HFF-Myc (cell line): ENCODE results near the gene BDH1.
"Not testable (repeated sequence)": the region's sequence is repeated elsewhere in the genome, so short reads cannot be mapped to it uniquely, and the experiment has no call there.

ENCODE experiments used
- DNase-seq: peaks from one replicate; pipeline ENCODE4 v3.0.0-alpha.2; 2011; ENCODE audit warnings: low read depth; ENCODE audit errors: extremely low read depth
- H3K4me3 ChIP-seq: replicated peaks from 2 replicates; pipeline ENCODE4 v1.5.1; 2011; ENCODE audit warnings: low read depth, mild to moderate bottlenecking, control low read depth, low read length
- CTCF ChIP-seq: IDR thresholded peaks from 2 replicates; pipeline ENCODE4 v1.5.1; 2012; ENCODE audit warnings: mild to moderate bottlenecking, low read depth, low read length, control low read depth; ENCODE audit errors: missing control alignments

Gene BDH1

GRCh38 chr3:197555281-197556261 lies at the start of gene BDH1:
BDH1 (minus strand) TSS chr3:197555968; CDS start chr3:197546443, 9,525 bp downstream.
- peak; percentile 2 for DNase-seq
- peak within 1 kb of the TSS; percentile 86 for H3K4me3 ChIP-seq
- no peak for TF ChIP-seq CTCF

- TF ChIP-seq CTCF = no peak
- H3K4me3 ChIP-seq = no peak overlapping the region
- no peak for DNase-seq
Measured at GRCh38 chr3:197603317-197603933, 47.7 kb upstream of the BDH1 start.

- DNase-seq, H3K4me3 ChIP-seq: not testable (repeated sequence)
Measured at GRCh38 chr3:197602351-197602750, 46.6 kb upstream of the BDH1 start.

- H3K4me3 ChIP-seq, DNase-seq: not testable (repeated sequence)
Measured at GRCh38 chr3:197601566-197601840, 45.7 kb upstream of the BDH1 start.

GRCh38 chr3:197600796-197601565 lies 45.2 kb upstream of the BDH1 start:
- no peak for TF ChIP-seq CTCF
- DNase-seq = no peak
- H3K4me3 ChIP-seq = no peak overlapping the region

GRCh38 chr3:197599089-197599765 lies 43.5 kb upstream of the BDH1 start:
- peak overlapping the region; percentile 21 for H3K4me3 ChIP-seq
- DNase-seq = peak; percentile 56
- TF ChIP-seq CTCF = peak; percentile 83

GRCh38 chr3:197598404-197598980 lies 42.7 kb upstream of the BDH1 start:
- DNase-seq = no peak
- H3K4me3 ChIP-seq = no peak overlapping the region
- TF ChIP-seq CTCF = no peak
